ACHN (cell line): ENCODE measurements around the gene PITPNC1.

ENCODE experiments used
- DNase-seq: peaks from one replicate; pipeline ENCODE4 v3.0.0-alpha.2; 2015
- in situ Hi-C: cut with HindIII; loops from 2 replicates; pipeline ENCODE4 v1.10.0; 2017; ENCODE audit warnings: low sequenced_read_pairs, low pct_ligation_motif_present, low pct_unique_long_range_greater_than_20kb

PITPNC1 gene

GRCh38 chr17:67733449-67733848, 356.4 kb downstream of the PITPNC1 start:
- DNase-seq, result no peak
- in situ Hi-C loops, result no loop called here

- in situ Hi-C loops, result no loop called here
- DNase-seq, result no peak
These were observed 360.1 kb downstream of the PITPNC1 start for GRCh38 chr17:67737145-67737544.

- in situ Hi-C loops, result no loop called here
- no peak for DNase-seq
These were observed 364.9 kb downstream of the PITPNC1 start for GRCh38 chr17:67742025-67742424.
